HG03460 (cell line): Measurements from ENCODE around the gene ZCCHC7.
"Not testable (repeated sequence)": the region's sequence is repeated elsewhere in the genome, so short reads cannot be mapped to it uniquely, and the experiment has no call there.

ENCODE experiments used
- ATAC-seq: cut with Tn5 transposase; IDR thresholded peaks from one replicate; pipeline ENCODE4 v1.9.1; 2021; ENCODE audit not compliant: unreplicated experiment

The ZCCHC7 gene

DNA sequence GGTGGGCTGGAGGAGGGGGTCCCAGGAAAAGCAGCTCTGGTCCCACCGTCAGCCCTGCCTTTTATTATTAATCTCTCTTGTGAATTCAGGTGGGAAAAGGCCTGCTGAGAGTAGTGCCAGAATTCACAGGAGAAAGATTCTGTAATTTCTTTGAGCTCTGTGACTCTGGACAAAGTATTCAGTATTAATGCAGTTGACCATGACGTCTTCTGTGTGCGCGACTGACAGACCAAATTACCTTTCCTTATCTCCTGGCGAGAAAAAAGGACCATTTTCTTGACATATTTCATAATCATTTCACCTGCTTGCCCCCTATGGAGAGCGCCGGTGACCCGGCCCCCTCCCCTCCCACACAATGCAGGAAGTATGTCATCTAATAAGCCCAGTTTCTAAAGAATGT is 275.3 kb downstream of the ZCCHC7 start:
- ATAC-seq: no peak

DNA sequence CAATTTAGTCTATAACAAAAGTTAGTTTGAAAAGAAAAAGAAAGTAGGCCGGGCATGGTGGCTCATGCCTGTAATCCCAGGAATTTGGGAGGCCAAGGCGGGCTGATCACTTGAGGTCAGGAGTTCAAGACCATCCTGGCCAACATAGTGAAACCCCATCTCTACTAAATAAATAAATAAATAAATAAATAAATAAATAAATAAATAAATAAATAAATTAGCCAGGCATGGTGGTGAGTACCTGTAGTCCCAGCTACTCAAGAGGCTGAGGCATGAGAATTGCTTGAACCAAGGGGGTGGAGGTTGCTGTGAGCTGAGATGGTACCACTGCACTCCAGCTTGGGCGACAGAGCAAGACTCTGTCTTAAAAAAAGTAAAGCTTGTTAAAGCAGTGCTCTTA is 277.6 kb downstream of the ZCCHC7 start:
- ATAC-seq: not testable (repeated sequence)

GRCh38 chr9:37398464-37399025 is 278.2 kb downstream of the ZCCHC7 start:
- no peak for ATAC-seq

DNA sequence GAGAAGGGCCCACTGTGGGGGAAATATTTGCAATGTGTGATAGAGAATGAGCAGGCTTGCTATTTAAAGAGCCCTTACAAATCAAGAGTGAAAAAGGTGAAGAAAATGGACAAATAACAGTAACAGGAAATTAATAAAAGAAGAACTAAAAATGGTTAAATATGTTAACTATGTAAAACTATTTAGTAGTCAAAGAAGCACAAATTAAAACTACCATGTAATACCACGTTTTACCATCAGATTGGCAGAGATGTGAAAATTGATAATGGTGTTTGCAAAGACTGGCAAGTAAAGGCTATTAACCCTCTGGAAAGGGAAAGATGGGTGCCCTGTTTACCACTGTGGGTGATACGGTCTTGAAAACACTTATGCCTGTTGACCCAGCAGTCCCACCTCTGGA is 279.0 kb downstream of the ZCCHC7 start:
- ATAC-seq: no peak

DNA sequence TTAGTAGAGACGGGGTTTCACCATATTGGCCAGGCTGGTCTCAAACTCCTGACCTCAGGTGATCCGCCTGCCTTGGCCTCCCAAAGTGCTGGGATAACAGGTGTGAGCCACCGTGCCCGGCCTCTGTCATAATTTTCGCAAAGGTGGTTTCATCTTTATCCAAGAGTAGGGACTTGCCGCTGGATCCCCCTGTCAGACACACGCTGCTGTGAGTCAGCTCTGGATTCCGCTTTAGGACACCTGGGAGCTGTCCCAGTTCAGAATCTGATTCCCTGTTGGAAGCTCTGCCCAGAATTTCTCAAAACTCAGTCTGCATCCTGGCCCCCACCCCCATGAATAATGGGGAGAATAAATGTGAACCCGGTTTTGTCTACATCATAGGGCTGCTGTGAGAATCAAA is 284.2 kb downstream of the ZCCHC7 start:
- ATAC-seq: no peak

DNA sequence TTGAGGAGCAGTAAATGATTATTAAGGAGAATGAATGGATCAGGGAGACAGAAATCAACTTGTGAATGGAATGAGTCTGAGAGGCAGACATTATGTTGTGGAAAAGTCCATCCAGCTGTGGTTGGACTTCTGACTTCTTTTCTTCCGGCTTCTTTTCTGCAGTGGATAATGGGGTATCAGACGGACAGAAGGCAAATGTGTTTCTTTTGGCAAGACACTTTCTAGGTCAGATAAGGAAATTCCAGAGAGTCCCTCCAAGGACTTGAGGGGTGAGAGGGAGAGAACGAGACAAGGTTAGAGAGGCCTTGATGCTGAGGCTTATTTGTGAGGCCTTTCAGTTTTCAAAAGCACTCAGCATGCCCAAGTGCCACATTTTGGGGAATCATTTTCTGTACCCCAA is 285.0 kb downstream of the ZCCHC7 start:
- ATAC-seq: no peak

DNA sequence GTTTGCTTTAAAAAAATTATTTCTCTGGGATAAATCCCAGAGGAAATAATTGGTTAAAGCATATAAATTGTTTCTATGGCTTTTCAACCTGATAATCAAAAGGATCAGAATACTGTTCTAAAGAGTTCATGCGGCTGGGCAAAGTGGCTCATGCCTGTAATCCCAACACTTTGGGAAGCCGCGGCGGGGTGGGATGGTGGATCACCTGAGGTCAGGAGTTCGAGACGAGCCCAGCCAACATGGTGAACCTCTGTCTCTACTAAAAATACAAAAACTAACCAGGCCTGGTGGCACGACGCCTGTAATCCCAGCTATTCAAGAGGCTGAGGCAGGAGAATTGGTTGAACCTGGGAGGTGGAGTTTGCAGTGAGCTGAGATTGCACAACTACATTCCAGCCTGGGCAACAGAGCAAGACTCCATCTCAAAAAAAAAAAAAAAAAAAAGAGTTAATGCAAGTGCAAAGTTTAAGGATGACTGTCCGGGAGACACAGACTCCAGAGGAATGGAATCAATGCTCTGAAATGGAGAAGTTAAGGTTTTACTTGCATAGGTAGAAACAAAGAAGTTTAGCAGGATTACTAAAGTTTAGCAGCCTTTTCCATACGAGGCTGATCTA is 285.5 kb downstream of the ZCCHC7 start:
- no peak for ATAC-seq

GRCh38 chr9:37406603-37407401 is 286.4 kb downstream of the ZCCHC7 start:
- no peak for ATAC-seq

DNA sequence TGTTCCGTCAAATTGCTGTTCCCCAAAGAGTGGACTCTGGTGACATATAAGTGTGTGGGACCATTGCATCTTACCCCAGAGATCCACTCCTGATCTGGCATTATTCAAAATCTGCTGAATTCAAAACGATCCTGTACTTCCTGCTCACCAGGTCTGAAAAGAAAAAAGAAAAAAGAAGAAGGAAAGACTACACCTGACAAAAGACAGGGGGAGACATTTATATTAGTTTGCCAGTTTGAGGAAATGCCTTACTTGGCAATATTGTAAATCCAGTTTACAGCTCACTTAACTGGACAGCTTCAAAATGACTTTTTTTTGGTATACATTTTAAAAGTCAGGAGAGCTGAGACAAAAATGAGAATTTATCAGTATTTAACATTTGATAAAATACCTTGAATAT is 287.1 kb downstream of the ZCCHC7 start:
- no peak for ATAC-seq
